WI38 (cell line): Measurements from ENCODE around the gene DEDD2.

Source experiments
- H3K4me3 ChIP-seq: 2 replicates; pipeline ENCODE4 v1.5.1; 2011; ENCODE audit warnings: low read depth, mild to moderate bottlenecking, control low read depth, low read length
- CTCF ChIP-seq: IDR thresholded peaks from 2 replicates; pipeline ENCODE4 v1.5.1; 2012; ENCODE audit warnings: low read depth, mild to moderate bottlenecking, control low read depth, low read length

The DEDD2 gene

GRCh38 chr19:42199440-42200115 is 17.9 kb downstream of the DEDD2 start:
- H3K4me3 ChIP-seq: no peak overlapping the region
- no peak for TF ChIP-seq CTCF

GRCh38 chr19:42198676-42199439 is 18.6 kb downstream of the DEDD2 start:
- H3K4me3 ChIP-seq: no peak overlapping the region
- no peak for TF ChIP-seq CTCF

GRCh38 chr19:42197375-42197817 is 20.1 kb downstream of the DEDD2 start:
- H3K4me3 ChIP-seq: no peak overlapping the region
- TF ChIP-seq CTCF: no peak

GRCh38 chr19:42196011-42197001 is 21.2 kb downstream of the DEDD2 start:
- TF ChIP-seq CTCF: no peak
- no peak overlapping the region for H3K4me3 ChIP-seq

- no peak for TF ChIP-seq CTCF
- no peak overlapping the region for H3K4me3 ChIP-seq
These were observed 23.8 kb downstream of the DEDD2 start for GRCh38 chr19:42193706-42194105.

GRCh38 chr19:42193294-42193693 is 24.2 kb downstream of the DEDD2 start:
- no peak overlapping the region for H3K4me3 ChIP-seq
- no peak for TF ChIP-seq CTCF
